K562 (cell line): ENCODE data around the gene SMG6. TPM values are rescaled to one million over a fixed set of nuclear protein-coding genes. Genes with fewer than 3 reads are reported as not detected.

Experiments used
- ATAC-seq: fragments of 200-7000 bp; cut with Tn5 transposase; 3 replicates; pipeline ENCODE4 v1.9.1; 2020; ENCODE audit warnings: moderate library complexity
- BruUV-seq: library from RNA; stranded (reverse); fragments of 400-500 nt; replicated peaks from 2 replicates; lab custom pipeline; 2021; lab: Mats Ljungman, UMichigan
- CTCF ChIA-PET: fragments of 300-600 bp; formaldehyde crosslinking; extraction: SDS; loops from one replicate; lab custom pipeline; 2021; ENCODE audit warnings: low intra/inter-chr PET ratio; lab: Yijun Ruan, JAX
- POLR2A ChIA-PET: fragments of 300-600, 350-650 bp; sonication (Branson Sonifier 250); formaldehyde crosslinking; extraction: SDS; loops from one replicate; lab custom pipeline; 2021; ENCODE audit warnings: antibody characterized with exemption, inconsistent platforms; lab: Yijun Ruan, JAX
- DNase-seq, 4 experiments: peaks; one replicate each; pipeline versions ENCODE4 v3.0.0 to v3.0.0-alpha.2; 2011 to 2018; ENCODE audit warnings: low spot score in 3 of 4, mixed read lengths in 3 of 4; ENCODE audit errors: extremely low read depth in 1 of 4
- FAIRE-seq: peaks from 2 replicates; lab custom pipeline; 2011; peaks lifted over from hg19 to GRCh38; lab: Jason Lieb, UNC
- H2AFZ ChIP-seq: 2 replicates; pipeline ENCODE4 v1.6.0; 2011; ENCODE audit warnings: low read depth, low read length, control low read depth, inconsistent platforms
- H3K27ac ChIP-seq: fragments of 200-600 bp; 3 replicates; pipeline ENCODE4 v1.8.0; 2011; ENCODE audit warnings: low read depth, mild to moderate bottlenecking, control low read depth, inconsistent platforms, low read length, moderate library complexity, mixed read lengths; ENCODE audit errors: extremely low read depth
- H3K27me3 ChIP-seq, 2 experiments: fragments of 300-600 bp in 1 of 2; 2 replicates in 1 of 2; 3 replicates in 1 of 2; pipeline versions ENCODE4 v1.6.0 to v1.8.0; 2011; ENCODE audit warnings: inconsistent platforms in 2 of 2, low read length in 2 of 2, mild to moderate bottlenecking in 1 of 2, mixed read lengths in 1 of 2, moderate library complexity in 1 of 2; ENCODE audit not compliant: control insufficient read depth in 2 of 2, insufficient read depth in 2 of 2
- H3K36me3 ChIP-seq: fragments of 300-600 bp; 3 replicates; pipeline ENCODE4 v1.8.0; 2011; ENCODE audit warnings: mild to moderate bottlenecking, low read length, inconsistent platforms; ENCODE audit not compliant: control insufficient read depth, insufficient read depth
- H3K4me1 ChIP-seq, 2 experiments: fragments of 200-600 bp in 1 of 2; replicated peaks in 1 of 2; 2 replicates in 1 of 2; 3 replicates in 1 of 2; pipeline versions ENCODE4 v1.5.1 to v1.8.0; 2011; ENCODE audit warnings: inconsistent platforms in 2 of 2, low read length in 2 of 2, mild to moderate bottlenecking in 1 of 2, mixed read lengths in 1 of 2, moderate library complexity in 1 of 2; ENCODE audit not compliant: control insufficient read depth in 2 of 2, insufficient read depth in 2 of 2
- H3K4me2 ChIP-seq: 2 replicates; pipeline ENCODE4 v1.6.1; 2011; ENCODE audit warnings: low read length, control low read depth, inconsistent platforms, mixed read lengths; ENCODE audit not compliant: insufficient read depth
- H3K4me3 ChIP-seq: fragments of 200-600 bp; sonication (generic), shearing (Covaris generic); 2 replicates; pipeline ENCODE4 v1.5.1; 2016; ENCODE audit warnings: control low read depth, inconsistent platforms
- H3K79me2 ChIP-seq: fragments of 200-600 bp; 3 replicates; pipeline ENCODE4 v1.8.0; 2011; ENCODE audit warnings: low read length, inconsistent platforms; ENCODE audit not compliant: control insufficient read depth, insufficient read depth
- H3K9ac ChIP-seq, 2 experiments: 2 replicates each; pipeline versions ENCODE4 v1.6.0 to v1.6.1; 2011; ENCODE audit warnings: low read depth in 2 of 2, low read length in 2 of 2, control low read depth in 1 of 2, inconsistent platforms in 1 of 2, mild to moderate bottlenecking in 1 of 2, mixed read lengths in 1 of 2; ENCODE audit not compliant: insufficient read depth in 1 of 2
- H3K9me1 ChIP-seq: one replicate; pipeline ENCODE4 v1.6.0; 2011; ENCODE audit warnings: inconsistent platforms, mild to moderate bottlenecking, low read length, moderate library complexity; ENCODE audit not compliant: control insufficient read depth, insufficient read depth
- H3K9me3 ChIP-seq: replicated peaks from 2 replicates; pipeline ENCODE4 v1.5.1; 2011; ENCODE audit warnings: low read depth, low read length, inconsistent platforms; ENCODE audit not compliant: control insufficient read depth, insufficient read depth
- H4K20me1 ChIP-seq: replicated peaks from 2 replicates; pipeline ENCODE4 v1.6.1; 2011; ENCODE audit warnings: low read length, inconsistent platforms, mixed read lengths; ENCODE audit not compliant: control insufficient read depth, insufficient read depth
- ATF3 ChIP-seq, 2 experiments: fragments of 450-650 bp in 1 of 2; sonication (generic) in 1 of 2; formaldehyde crosslinking in 1 of 2; IDR thresholded peaks in 1 of 2; conservative IDR thresholded peaks in 1 of 2; 2 replicates each; pipeline versions ENCODE4 v1.6.1 to v1.8.1; 2016 to 2023; ENCODE audit warnings: mild to moderate bottlenecking in 2 of 2, moderate library complexity in 2 of 2, inconsistent platforms in 1 of 2, missing genetic modification reagents in 1 of 2
- FOSL1 ChIP-seq: fragments of 200-800 bp; sonication (Bioruptor generic); conservative IDR thresholded peaks from 2 replicates; pipeline ENCODE4 v1.6.1; 2016; ENCODE audit warnings: missing genetic modification characterization, missing compliant biosample characterization
- ILK ChIP-seq: fragments of 450-650 bp; IDR thresholded peaks from 2 replicates; pipeline ENCODE4 v1.6.1; 2016; ENCODE audit warnings: missing genetic modification characterization, low read depth, mild to moderate bottlenecking, missing compliant biosample characterization, moderate library complexity, borderline replicate concordance
- JUND ChIP-seq, 2 experiments: IDR thresholded peaks; 2 replicates in 1 of 2; 3 replicates in 1 of 2; pipeline ENCODE4 v1.6.1; 2011; ENCODE audit warnings: borderline replicate concordance in 2 of 2, low read depth in 2 of 2, low read length in 2 of 2, improper control_type of control experiment in 1 of 2, missing biosample characterization in 1 of 2, missing genetic modification characterization in 1 of 2, missing genetic modification reagents in 1 of 2
- ZNF174 ChIP-seq: fragments of 250-450 bp; sonication (Bioruptor Pico); IDR thresholded peaks from 2 replicates; pipeline ENCODE4 v1.4.0; 2020; ENCODE audit warnings: mild to moderate bottlenecking
- ZNF766 ChIP-seq: fragments of 200-800 bp; sonication (Bioruptor generic); conservative IDR thresholded peaks from 2 replicates; pipeline ENCODE4 v1.6.1; 2016; ENCODE audit warnings: missing genetic modification characterization, missing compliant biosample characterization
- WGBS: fragments of 100-300 bp; shearing (Covaris generic); methylation state at CpG from one replicate; pipeline ENCODE4 v1.1.6; 2016; ENCODE audit warnings: low coverage, mixed read lengths; ENCODE audit not compliant: insufficient coverage; ENCODE audit errors: missing lambda C conversion rate; 5-methylcytosine and 5-hydroxymethylcytosine counted together
- in situ Hi-C: fragments of 300-500 bp; cut with MboI; formaldehyde crosslinking; loops from 4 replicates; pipeline ENCODE4 v1.15.0; 2018; ENCODE audit warnings: inconsistent platforms, mixed read lengths
- intact Hi-C: fragments of 100-400 bp; cut with micrococcal nuclease; formaldehyde crosslinking; loops from 2 replicates; pipeline ENCODE4 v1.14.2; 2022
- polyA plus RNA-seq, 8 experiments: library from polyadenylated mRNA; depleted of rRNA in 4 of 8; stranded (reverse) in 5 of 8; unstranded in 3 of 8; fragments of >200 nt; fragmentation: Nextera tagmentation in 2 of 8; fragmentation: Illumina TruSeq in 1 of 8; extraction: Ambion mirVana in 2 of 8; extraction: Trizol in 1 of 8; gene quantifications; 2 replicates each; pipeline versions ENCODE4 v1.2.1 to v1.2.3, GENCODE V29; 2011 to 2014; ENCODE audit warnings: inconsistent platforms in 1 of 8, missing spikeins in 1 of 8
- total RNA-seq, 7 experiments: library from RNA; depleted of rRNA in 6 of 7; stranded (reverse); fragments of >200 nt in 6 of 7; fragmentation: Illumina TruSeq in 2 of 7; extraction: Trizol in 2 of 7; gene quantifications; 2 replicates each; pipeline versions ENCODE4 v1.2.1 to v1.2.3, GENCODE V29; 2011 to 2021; ENCODE audit warnings: low replicate concordance in 1 of 7

Gene SMG6
- total and polyA plus RNA-seq, 9 of the 15 experiments (the other 6 are each of a cell fraction or from before 2014, with no cell fraction given) = 0.44 to 13.9 (median 6.0) TPM

GRCh38 chr17:2283302-2283701 is 20.3 kb downstream of the SMG6 start:
- no peak overlapping the region for H3K4me3 ChIP-seq
- no peaks in the 10 kb centered on the region for H3K9me1 ChIP-seq
- in situ Hi-C loops = no loop called here
- H2AFZ ChIP-seq = no peak overlapping the region
- H3K9ac ChIP-seq = no peak overlapping the region
- intact Hi-C loops = no loop called here
- CTCF ChIA-PET = no interaction called here
- ATAC-seq = 0 out of 3 replicates have a peak, but pooled peaks have one; percentile 27
- POLR2A ChIA-PET = interaction anchor here (1.0 to 1.1 kb wide), 2 partner anchors 19 to 20 kb away, joined by 4 to 5 read pairs; partner anchors contain the start of genes SMG6 and SRR
- H3K27ac ChIP-seq = no peak overlapping the region; the same call in 2 of the 3 replicates
- TF ChIP-seq JUND (IDR thresholded peaks at IDR 0.05; ENCODE audit: borderline replicate concordance, low read depth, low read length) (peak; percentile 50; the same call in 1 of the 2 replicates), JUND (tag; IDR thresholded peaks at IDR 0.05; ENCODE audit: borderline replicate concordance, low read depth, low read length) (no peak), ZNF766 (peak; percentile 36; the same call in 1 of the 2 replicates), ILK (tag) (no peak), ATF3 (IDR thresholded peaks at IDR 0.05) (peak; percentile 25; the same call in 1 of the 2 replicates), ATF3 (CRISPR knock-in tag; conservative IDR thresholded peaks at IDR 0.05) (no peak), ZNF174 (CRISPR knock-in tag) (no peak), FOSL1 (tag) (peak; percentile 50)
- FAIRE-seq = no peak
- H3K4me2 ChIP-seq = no peak overlapping the region
- H4K20me1 ChIP-seq = no peaks in the 10 kb centered on the region
- 70% methylated on average over 6 of the region's 7 CpGs for WGBS
- no peak for DNase-seq
- no peaks in the 10 kb centered on the region for H3K27me3 ChIP-seq
- no peaks in the 10 kb centered on the region; a peak in 1 of 5 replicates for H3K4me1 ChIP-seq
- no TSS peak for BruUV-seq
- peaks cover 53% of the 10 kb centered on the region; the same call in 2 of the 3 replicates for H3K36me3 ChIP-seq
- H3K9me3 ChIP-seq = no peaks in the 10 kb centered on the region
- H3K79me2 ChIP-seq = no peaks in the 10 kb centered on the region
